ENCODE measurements around the gene GOSR1. TPM values are rescaled to one million over a fixed set of nuclear protein-coding genes. Genes with fewer than 3 reads are reported as not detected.
"Not testable (repeated sequence)": the region's sequence is repeated elsewhere in the genome, so short reads cannot be mapped to it uniquely, and the experiment has no call there.

GOSR1 gene
- total and polyA plus RNA-seq, 2 donors (not counting 1 experiment from before 2014, with no cell fraction given) = 28.6 to 44.7 TPM

DNA sequence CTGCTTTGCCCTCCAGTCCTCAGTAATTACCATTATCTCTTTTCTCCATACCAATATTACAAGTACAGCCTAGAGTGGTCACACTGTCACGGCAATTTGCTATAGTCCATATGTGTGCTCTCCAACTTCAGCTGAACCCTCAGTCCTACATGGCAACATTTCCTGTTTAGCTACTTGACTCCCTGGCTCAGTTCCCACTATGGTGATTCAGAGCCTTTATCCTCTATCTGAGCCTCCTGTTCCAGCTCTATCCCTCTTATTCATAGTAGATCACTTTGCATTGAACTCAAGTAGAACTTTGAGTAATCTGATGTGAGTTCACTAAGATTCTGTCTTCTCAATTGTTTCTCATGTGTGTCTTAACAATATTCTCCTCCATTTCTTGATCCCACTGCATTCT lies 43.7 kb upstream of the GOSR1 start:
- H3K4me1 ChIP-seq (ENCODE audit: control insufficient read depth, extremely low read depth, insufficient read depth, low read length) = peaks cover 8% of the 10 kb centered on the region
- H3K4me3 ChIP-seq (replicated peaks in 1 of 4; ENCODE audit: control extremely low read depth in 1 of 4, insufficient read depth in 1 of 4, low read depth in 3 of 4, low read length in 4 of 4) = no peak overlapping the region
- no peak overlapping the region for H3K9ac ChIP-seq (ENCODE audit: insufficient read depth, low read length)
- no peak overlapping the region for H2AFZ ChIP-seq (ENCODE audit: low read length)
- no peak overlapping the region for H3K4me2 ChIP-seq (ENCODE audit: extremely low read depth, insufficient read depth, low read length)
- H3K27me3 ChIP-seq (ENCODE audit: control insufficient read depth, insufficient read depth, low read length) = no peaks in the 10 kb centered on the region
- H3K36me3 ChIP-seq (ENCODE audit: control insufficient read depth, insufficient read depth, low read length) = no peaks in the 10 kb centered on the region
- TF ChIP-seq, protein P1, sequence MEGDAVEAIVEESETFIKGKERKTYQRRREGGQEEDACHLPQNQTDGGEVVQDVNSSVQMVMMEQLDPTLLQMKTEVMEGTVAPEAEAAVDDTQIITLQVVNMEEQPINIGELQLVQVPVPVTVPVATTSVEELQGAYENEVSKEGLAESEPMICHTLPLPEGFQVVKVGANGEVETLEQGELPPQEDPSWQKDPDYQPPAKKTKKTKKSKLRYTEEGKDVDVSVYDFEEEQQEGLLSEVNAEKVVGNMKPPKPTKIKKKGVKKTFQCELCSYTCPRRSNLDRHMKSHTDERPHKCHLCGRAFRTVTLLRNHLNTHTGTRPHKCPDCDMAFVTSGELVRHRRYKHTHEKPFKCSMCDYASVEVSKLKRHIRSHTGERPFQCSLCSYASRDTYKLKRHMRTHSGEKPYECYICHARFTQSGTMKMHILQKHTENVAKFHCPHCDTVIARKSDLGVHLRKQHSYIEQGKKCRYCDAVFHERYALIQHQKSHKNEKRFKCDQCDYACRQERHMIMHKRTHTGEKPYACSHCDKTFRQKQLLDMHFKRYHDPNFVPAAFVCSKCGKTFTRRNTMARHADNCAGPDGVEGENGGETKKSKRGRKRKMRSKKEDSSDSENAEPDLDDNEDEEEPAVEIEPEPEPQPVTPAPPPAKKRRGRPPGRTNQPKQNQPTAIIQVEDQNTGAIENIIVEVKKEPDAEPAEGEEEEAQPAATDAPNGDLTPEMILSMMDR (conservative IDR thresholded peaks at IDR 0.05 in 1 of 2, IDR thresholded peaks at IDR 0.05 in 1 of 2; ENCODE audit: low read depth in 1 of 2, low read length in 2 of 2) = no peak
- no peak for TF ChIP-seq EZH2 (IDR thresholded peaks at IDR 0.05; ENCODE audit: low read length, missing control alignments)
- peak; percentile 93 to 95 for DNase-seq (ENCODE audit: low read depth in 2 of 2)
- H3K27ac ChIP-seq (ENCODE audit: insufficient read depth, low read length) = peak overlapping the region; percentile 26
- H3K79me2 ChIP-seq (ENCODE audit: control insufficient read depth, insufficient read depth, low read length) = no peaks in the 10 kb centered on the region
- no peaks in the 10 kb centered on the region for H3K9me3 ChIP-seq (ENCODE audit: control insufficient read depth, insufficient read depth, low read depth, low read length)
- H4K20me1 ChIP-seq (ENCODE audit: control insufficient read depth, extremely low read depth, insufficient read depth, low read length) = no peaks in the 10 kb centered on the region

DNA sequence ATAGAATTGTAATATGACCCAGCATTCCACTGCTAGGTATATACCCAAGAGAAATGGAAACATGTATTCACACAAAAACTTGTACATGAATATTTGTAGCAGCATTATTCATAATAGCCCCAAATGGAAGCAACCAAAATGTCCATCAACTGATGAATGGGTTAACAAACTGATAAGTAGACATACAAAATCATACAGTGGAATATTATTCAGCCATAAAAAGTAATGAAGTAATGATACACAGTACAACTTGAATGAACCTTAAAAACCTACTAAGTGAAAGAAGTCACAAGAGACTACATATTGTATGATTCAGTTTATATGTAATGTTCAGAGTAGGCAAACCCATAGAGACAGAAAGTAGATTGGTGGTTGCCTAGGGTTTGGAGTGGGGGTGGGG lies 40.5 kb upstream of the GOSR1 start:
- H3K27ac ChIP-seq (ENCODE audit: insufficient read depth, low read length) = no peak overlapping the region
- no peak overlapping the region for H2AFZ ChIP-seq (ENCODE audit: low read length)
- no peak overlapping the region for H3K9ac ChIP-seq (ENCODE audit: insufficient read depth, low read length)
- TF ChIP-seq, protein P1 (conservative IDR thresholded peaks at IDR 0.05 in 1 of 2, IDR thresholded peaks at IDR 0.05 in 1 of 2; ENCODE audit: low read depth in 1 of 2, low read length in 2 of 2) = no peak
- TF ChIP-seq EZH2 (IDR thresholded peaks at IDR 0.05; ENCODE audit: low read length, missing control alignments) = no peak
- no peaks in the 10 kb centered on the region for H4K20me1 ChIP-seq (ENCODE audit: control insufficient read depth, extremely low read depth, insufficient read depth, low read length)
- no peak overlapping the region for H3K4me3 ChIP-seq (replicated peaks in 1 of 4; ENCODE audit: control extremely low read depth in 1 of 4, insufficient read depth in 1 of 4, low read depth in 3 of 4, low read length in 4 of 4)
- no peaks in the 10 kb centered on the region for H3K27me3 ChIP-seq (ENCODE audit: control insufficient read depth, insufficient read depth, low read length)
- H3K36me3 ChIP-seq (ENCODE audit: control insufficient read depth, insufficient read depth, low read length) = no peaks in the 10 kb centered on the region
- peaks cover 6% of the 10 kb centered on the region for H3K4me1 ChIP-seq (ENCODE audit: control insufficient read depth, extremely low read depth, insufficient read depth, low read length)
- H3K79me2 ChIP-seq (ENCODE audit: control insufficient read depth, insufficient read depth, low read length) = no peaks in the 10 kb centered on the region
- no peak overlapping the region for H3K4me2 ChIP-seq (ENCODE audit: extremely low read depth, insufficient read depth, low read length)
- no peak for DNase-seq (ENCODE audit: low read depth in 2 of 2)
- no peaks in the 10 kb centered on the region for H3K9me3 ChIP-seq (ENCODE audit: control insufficient read depth, insufficient read depth, low read depth, low read length)

DNA sequence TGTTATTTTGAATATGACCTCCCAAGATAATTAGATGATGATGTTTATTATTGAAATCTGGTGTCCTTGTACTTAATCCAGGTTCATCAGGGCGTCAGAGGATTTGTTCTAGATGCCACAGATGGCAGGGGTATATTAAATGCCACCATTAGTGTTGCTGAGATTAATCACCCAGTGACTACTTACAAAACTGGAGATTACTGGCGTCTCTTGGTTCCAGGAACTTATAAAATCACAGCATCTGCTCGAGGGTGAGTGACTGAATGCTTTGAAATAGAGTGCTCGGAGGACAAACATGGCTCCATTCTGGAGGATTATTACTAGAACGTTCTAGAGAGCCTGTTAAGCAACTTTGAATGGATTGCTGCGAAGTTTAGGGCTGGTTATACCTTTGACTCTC lies 33.5 kb upstream of the GOSR1 start:
- no peaks in the 10 kb centered on the region for H3K36me3 ChIP-seq (ENCODE audit: control insufficient read depth, insufficient read depth, low read length)
- no peak for DNase-seq (ENCODE audit: low read depth in 2 of 2)
- H3K9ac ChIP-seq (ENCODE audit: insufficient read depth, low read length) = no peak overlapping the region
- H3K27ac ChIP-seq (ENCODE audit: insufficient read depth, low read length) = no peak overlapping the region
- H3K9me3 ChIP-seq (ENCODE audit: control insufficient read depth, insufficient read depth, low read depth, low read length) = no peaks in the 10 kb centered on the region
- no peak overlapping the region for H3K4me2 ChIP-seq (ENCODE audit: extremely low read depth, insufficient read depth, low read length)
- no peaks in the 10 kb centered on the region for H3K4me1 ChIP-seq (ENCODE audit: control insufficient read depth, extremely low read depth, insufficient read depth, low read length)
- H3K79me2 ChIP-seq (ENCODE audit: control insufficient read depth, insufficient read depth, low read length) = no peaks in the 10 kb centered on the region
- no peaks in the 10 kb centered on the region for H4K20me1 ChIP-seq (ENCODE audit: control insufficient read depth, extremely low read depth, insufficient read depth, low read length)
- H3K4me3 ChIP-seq (replicated peaks in 1 of 4; ENCODE audit: control extremely low read depth in 1 of 4, insufficient read depth in 1 of 4, low read depth in 3 of 4, low read length in 4 of 4) = no peak overlapping the region
- no peak for TF ChIP-seq EZH2 (IDR thresholded peaks at IDR 0.05; ENCODE audit: low read length, missing control alignments)
- TF ChIP-seq, protein P1 (conservative IDR thresholded peaks at IDR 0.05 in 1 of 2, IDR thresholded peaks at IDR 0.05 in 1 of 2; ENCODE audit: low read depth in 1 of 2, low read length in 2 of 2) = no peak
- no peaks in the 10 kb centered on the region for H3K27me3 ChIP-seq (ENCODE audit: control insufficient read depth, insufficient read depth, low read length)
- no peak overlapping the region for H2AFZ ChIP-seq (ENCODE audit: low read length)

DNA sequence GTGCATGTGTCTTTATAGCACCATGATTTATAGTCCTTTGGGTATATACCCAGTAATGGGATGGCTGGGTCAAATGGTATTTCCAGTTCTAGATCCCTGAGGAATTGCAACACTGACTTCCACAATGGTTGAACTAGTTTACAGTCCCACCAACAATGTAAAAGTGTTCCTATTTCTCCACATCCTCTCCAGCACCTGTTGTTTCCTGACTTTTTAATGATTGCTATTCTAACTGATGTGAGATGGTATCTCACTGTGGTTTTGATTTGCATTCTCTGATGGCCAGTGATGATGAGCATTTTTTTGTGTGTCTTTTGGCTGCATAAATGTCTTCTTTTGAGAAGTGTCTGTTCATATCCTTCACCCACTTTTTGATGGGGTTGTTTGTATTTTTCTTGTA lies 30.6 kb upstream of the GOSR1 start:
- not testable (repeated sequence) for H3K9me3 ChIP-seq (ENCODE audit: control insufficient read depth, insufficient read depth, low read depth, low read length); H4K20me1 ChIP-seq (ENCODE audit: control insufficient read depth, extremely low read depth, insufficient read depth, low read length); H3K36me3 ChIP-seq (ENCODE audit: control insufficient read depth, insufficient read depth, low read length); DNase-seq (ENCODE audit: low read depth in 2 of 2); H3K4me3 ChIP-seq (replicated peaks in 1 of 4; ENCODE audit: control extremely low read depth in 1 of 4, insufficient read depth in 1 of 4, low read depth in 3 of 4, low read length in 4 of 4); H2AFZ ChIP-seq (ENCODE audit: low read length); H3K79me2 ChIP-seq (ENCODE audit: control insufficient read depth, insufficient read depth, low read length); H3K27me3 ChIP-seq (ENCODE audit: control insufficient read depth, insufficient read depth, low read length); H3K9ac ChIP-seq (ENCODE audit: insufficient read depth, low read length); H3K4me2 ChIP-seq (ENCODE audit: extremely low read depth, insufficient read depth, low read length); H3K4me1 ChIP-seq (ENCODE audit: control insufficient read depth, extremely low read depth, insufficient read depth, low read length); H3K27ac ChIP-seq (ENCODE audit: insufficient read depth, low read length)

All from fibroblast of lung (primary cell).